Measurements from ENCODE around the gene SH3TC1. TPM values are rescaled to one million over a fixed set of nuclear protein-coding genes. Genes with fewer than 3 reads are reported as not detected.
A peak's percentile ranks its signal among the peaks of the same experiment; 100 is the strongest.

The SH3TC1 gene
- total and polyA plus RNA-seq, 9 donors: 6.8 to 21.3 (median 9.8) TPM

DNA sequence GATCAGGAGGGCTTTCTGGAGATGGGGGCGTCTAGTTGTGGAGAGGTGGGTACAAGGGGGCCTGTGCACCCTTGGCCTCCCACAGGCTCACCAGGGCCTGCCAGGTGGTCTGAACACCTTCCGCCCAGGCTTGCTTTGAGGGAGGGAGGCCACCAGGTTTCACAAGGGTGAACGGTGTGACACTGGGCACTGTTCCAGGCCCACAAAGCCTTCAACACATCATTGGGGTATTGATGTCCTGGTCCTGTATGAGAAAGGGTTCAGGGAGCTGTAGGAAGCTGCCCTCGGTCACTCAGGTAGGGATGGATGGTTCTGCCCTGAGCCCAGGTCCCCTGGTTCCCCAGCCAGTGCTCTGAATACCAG is 76.4 kb downstream of the SH3TC1 start:
- H3K9me3 ChIP-seq (replicated peaks; ENCODE audit: control insufficient read depth, low read depth, low read length): no peaks in the 10 kb centered on the region
- peak overlapping the region; percentile 72 for H3K27ac ChIP-seq (ENCODE audit: low read length)
- no peak for DNase-seq
- peaks cover 2% of the 10 kb centered on the region for H3K27me3 ChIP-seq (ENCODE audit: control insufficient read depth, insufficient read depth, low read length)
- WGBS (ENCODE audit: insufficient coverage): 69% methylated on average over 4 of the region's 4 CpGs
- H3K4me3 ChIP-seq (ENCODE audit: low read length): no peak overlapping the region
- H3K36me3 ChIP-seq (ENCODE audit: control insufficient read depth, insufficient read depth, low read length): peaks cover 6% of the 10 kb centered on the region
- H3K4me1 ChIP-seq (ENCODE audit: control insufficient read depth, insufficient read depth, low read length): peaks cover 95% of the 10 kb centered on the region

DNA sequence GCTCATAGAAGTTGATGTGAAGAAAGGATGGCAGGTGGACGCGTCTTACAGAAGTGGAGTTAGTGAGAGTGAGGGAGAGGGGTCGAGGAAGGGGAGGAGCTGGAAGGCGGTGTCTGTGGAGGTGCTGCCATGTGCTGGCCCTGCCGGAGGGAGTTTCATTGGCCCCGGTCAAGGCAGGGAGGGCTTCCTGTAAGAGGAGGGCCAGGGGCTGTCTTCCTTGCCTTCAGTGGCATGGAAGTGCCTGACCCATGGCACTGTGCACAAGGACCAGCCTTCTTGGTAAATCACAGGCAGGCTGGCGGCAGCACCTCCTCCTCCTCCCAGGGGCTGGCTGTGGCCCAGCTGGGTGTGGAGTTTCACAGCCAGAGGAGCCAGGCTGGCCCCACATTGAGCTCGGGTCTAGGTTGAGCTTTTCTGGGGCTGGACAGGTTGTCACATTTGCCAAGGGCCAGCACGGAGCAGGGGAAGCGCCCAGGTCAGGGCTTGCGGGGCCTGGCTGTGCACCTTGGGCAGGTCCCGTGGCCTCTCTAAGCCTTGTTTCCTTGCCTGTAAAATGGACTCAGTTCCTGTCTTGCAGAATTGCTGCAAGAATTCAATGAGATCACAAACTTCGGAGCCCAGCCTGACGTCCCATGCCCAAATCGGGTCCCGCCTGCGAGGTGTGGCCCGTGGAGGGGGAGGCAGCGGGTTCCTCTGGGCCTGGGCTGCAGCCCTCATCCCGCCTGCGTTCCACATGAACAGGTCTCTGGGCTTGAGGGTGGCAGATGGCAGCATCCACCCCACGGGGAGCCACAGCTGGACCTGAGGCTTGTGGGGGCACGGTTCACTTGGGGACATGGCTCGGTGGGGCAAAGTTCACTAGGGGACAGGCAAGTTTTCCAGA is 77.5 kb downstream of the SH3TC1 start:
- no peaks in the 10 kb centered on the region for H3K27me3 ChIP-seq (ENCODE audit: control insufficient read depth, insufficient read depth, low read length)
- peaks cover 96% of the 10 kb centered on the region for H3K4me1 ChIP-seq (ENCODE audit: control insufficient read depth, insufficient read depth, low read length)
- no peaks in the 10 kb centered on the region for H3K9me3 ChIP-seq (replicated peaks; ENCODE audit: control insufficient read depth, low read depth, low read length)
- no peak overlapping the region for H3K4me3 ChIP-seq (ENCODE audit: low read length)
- no peak overlapping the region for H3K27ac ChIP-seq (ENCODE audit: low read length)
- peaks cover 5% of the 10 kb centered on the region for H3K36me3 ChIP-seq (ENCODE audit: control insufficient read depth, insufficient read depth, low read length)
- peak; percentile 55 for DNase-seq
- WGBS (ENCODE audit: insufficient coverage): 67% methylated on average over 24 of the region's 24 CpGs

GRCh38 chr4:8277356-8278008 is 78.4 kb downstream of the SH3TC1 start:
- no peak overlapping the region for H3K4me3 ChIP-seq (ENCODE audit: low read length)
- 92% methylated on average over 8 of the region's 11 CpGs for WGBS (ENCODE audit: insufficient coverage)
- H3K9me3 ChIP-seq (replicated peaks; ENCODE audit: control insufficient read depth, low read depth, low read length): no peaks in the 10 kb centered on the region
- H3K27me3 ChIP-seq (ENCODE audit: control insufficient read depth, insufficient read depth, low read length): no peaks in the 10 kb centered on the region
- H3K4me1 ChIP-seq (ENCODE audit: control insufficient read depth, insufficient read depth, low read length): peaks cover 96% of the 10 kb centered on the region
- DNase-seq: no peak
- peaks cover 4% of the 10 kb centered on the region for H3K36me3 ChIP-seq (ENCODE audit: control insufficient read depth, insufficient read depth, low read length)
- no peak overlapping the region for H3K27ac ChIP-seq (ENCODE audit: low read length)

DNA sequence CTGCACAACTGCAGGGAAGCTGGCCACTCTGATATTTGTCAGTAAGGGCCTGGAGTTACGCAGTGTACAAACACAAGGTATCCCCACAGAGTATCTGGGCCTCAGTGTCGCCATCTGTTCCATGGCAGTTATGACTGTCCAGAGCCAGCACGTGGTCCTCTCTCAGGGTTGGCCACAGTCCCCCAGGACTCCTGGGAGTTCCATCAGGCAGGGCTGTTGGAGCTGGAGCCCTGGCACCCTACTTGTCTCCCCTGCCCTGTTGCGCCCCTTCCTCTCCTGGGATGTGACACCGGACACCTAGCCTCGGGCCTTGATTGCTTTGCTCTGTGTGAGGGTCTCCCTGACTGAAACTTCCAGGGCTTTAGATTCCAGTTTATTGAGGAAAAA is 78.9 kb downstream of the SH3TC1 start:
- Histone ChIP-seq H3K36me3 (ENCODE audit: control insufficient read depth, insufficient read depth, low read length) (peaks cover 4% of the 10 kb centered on the region), H3K4me1 (ENCODE audit: control insufficient read depth, insufficient read depth, low read length) (peaks cover 96% of the 10 kb centered on the region), H3K4me3 (ENCODE audit: low read length) (no peak overlapping the region), H3K9me3 (replicated peaks; ENCODE audit: control insufficient read depth, low read depth, low read length) (no peaks in the 10 kb centered on the region), H3K27ac (ENCODE audit: low read length) (peak overlapping the region; percentile 45), H3K27me3 (ENCODE audit: control insufficient read depth, insufficient read depth, low read length) (no peaks in the 10 kb centered on the region)
- 64% methylated on average over 3 of the region's 6 CpGs for WGBS (ENCODE audit: insufficient coverage)
- DNase-seq: no peak

DNA sequence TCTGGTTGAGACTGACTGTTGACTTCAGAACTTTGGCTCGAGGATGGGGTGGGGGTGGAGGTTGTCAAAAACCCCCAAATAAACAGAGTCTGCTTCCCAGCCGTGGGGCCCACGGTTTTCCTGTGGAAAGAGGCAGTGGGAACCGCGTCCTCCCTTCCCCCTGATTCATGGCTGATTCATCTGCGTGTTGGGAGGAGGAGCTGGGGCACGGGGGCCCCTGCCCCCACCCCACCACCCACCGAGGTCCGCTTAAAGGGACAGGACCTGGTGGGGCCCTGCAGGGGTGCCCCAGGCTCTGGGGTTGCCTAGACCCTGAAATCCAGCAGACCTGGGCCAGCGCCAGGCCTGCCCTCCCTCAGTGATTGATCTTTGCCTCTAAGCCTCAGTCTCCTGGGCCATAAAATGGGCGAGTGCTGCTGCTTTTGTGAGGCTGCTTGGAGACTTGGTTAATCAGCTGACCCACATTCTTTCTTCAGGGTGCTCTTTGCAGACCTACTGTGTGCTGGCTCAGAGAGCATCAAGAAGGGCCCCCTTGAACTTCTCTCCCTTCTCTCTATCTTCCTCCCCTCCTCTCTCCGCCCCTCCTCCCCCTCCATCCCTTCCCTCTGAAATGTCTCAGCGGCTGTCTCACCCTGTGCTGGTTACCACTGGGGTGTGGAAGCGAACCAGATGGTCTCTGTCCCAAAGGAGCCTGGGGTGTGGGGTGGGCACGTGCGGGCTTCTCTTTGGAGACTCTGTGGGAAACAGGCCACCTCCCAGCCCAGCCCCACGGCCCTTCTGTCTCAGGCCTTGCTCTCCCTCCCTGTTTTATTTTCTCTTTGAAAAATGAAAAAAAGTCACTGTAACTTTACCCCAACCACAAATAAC is 79.6 kb downstream of the SH3TC1 start:
- Histone ChIP-seq H3K4me1 (ENCODE audit: control insufficient read depth, insufficient read depth, low read length) (peaks cover 92% of the 10 kb centered on the region), H3K9me3 (replicated peaks; ENCODE audit: control insufficient read depth, low read depth, low read length) (no peaks in the 10 kb centered on the region), H3K4me3 (ENCODE audit: low read length) (no peak overlapping the region), H3K27me3 (ENCODE audit: control insufficient read depth, insufficient read depth, low read length) (no peaks in the 10 kb centered on the region), H3K36me3 (ENCODE audit: control insufficient read depth, insufficient read depth, low read length) (peaks cover 4% of the 10 kb centered on the region), H3K27ac (ENCODE audit: low read length) (no peak overlapping the region)
- 80% methylated on average over 1 of the region's 17 CpGs for WGBS (ENCODE audit: insufficient coverage)
- peak; percentile 93 for DNase-seq

DNA sequence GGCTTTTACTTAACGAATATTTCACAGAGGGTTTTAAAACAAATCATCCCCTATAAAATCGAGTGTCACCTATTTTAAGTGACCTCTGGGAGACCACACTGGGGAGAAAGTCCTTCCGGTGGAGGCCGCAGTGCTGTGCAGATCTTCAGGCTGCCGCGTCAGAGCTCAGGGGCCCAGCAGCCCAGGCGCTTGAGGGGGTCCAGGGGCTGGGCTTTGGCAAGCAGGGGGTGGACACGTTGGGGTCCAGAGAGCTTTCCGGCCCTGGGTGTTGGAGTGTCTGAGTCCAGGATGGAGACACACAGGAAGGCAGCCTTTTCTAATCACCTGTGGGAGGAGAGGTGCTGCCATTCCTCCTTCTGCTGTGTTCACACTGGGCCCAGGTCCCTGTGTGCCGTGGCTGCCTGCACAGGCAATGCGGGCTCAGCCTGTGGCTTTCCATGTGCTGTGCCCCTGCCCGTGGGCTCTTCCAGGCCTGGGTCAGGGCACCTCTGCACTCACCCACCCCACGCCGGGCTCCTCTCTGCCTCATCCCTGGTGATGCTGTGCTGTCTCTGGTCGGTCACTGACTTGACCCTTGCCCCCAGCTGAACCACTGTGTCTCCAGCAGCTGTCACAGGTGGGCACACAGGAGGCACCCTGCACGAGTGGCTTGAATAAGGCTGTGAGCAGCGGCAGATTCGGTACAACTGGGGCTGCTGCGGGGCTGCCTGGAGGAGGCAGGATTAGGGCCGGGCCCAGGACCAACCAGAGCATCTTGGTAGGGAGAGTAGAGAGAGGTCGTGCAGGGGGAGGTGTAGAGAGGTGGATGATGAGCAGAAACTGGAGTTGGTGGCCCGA is 80.4 kb downstream of the SH3TC1 start:
- 71% methylated on average over 19 of the region's 22 CpGs for WGBS (ENCODE audit: insufficient coverage)
- Histone ChIP-seq H3K4me3 (ENCODE audit: low read length) (no peak overlapping the region), H3K4me1 (ENCODE audit: control insufficient read depth, insufficient read depth, low read length) (peaks cover 86% of the 10 kb centered on the region), H3K9me3 (replicated peaks; ENCODE audit: control insufficient read depth, low read depth, low read length) (no peaks in the 10 kb centered on the region), H3K36me3 (ENCODE audit: control insufficient read depth, insufficient read depth, low read length) (no peaks in the 10 kb centered on the region), H3K27me3 (ENCODE audit: control insufficient read depth, insufficient read depth, low read length) (no peaks in the 10 kb centered on the region), H3K27ac (ENCODE audit: low read length) (no peak overlapping the region)
- DNase-seq: no peak

DNA sequence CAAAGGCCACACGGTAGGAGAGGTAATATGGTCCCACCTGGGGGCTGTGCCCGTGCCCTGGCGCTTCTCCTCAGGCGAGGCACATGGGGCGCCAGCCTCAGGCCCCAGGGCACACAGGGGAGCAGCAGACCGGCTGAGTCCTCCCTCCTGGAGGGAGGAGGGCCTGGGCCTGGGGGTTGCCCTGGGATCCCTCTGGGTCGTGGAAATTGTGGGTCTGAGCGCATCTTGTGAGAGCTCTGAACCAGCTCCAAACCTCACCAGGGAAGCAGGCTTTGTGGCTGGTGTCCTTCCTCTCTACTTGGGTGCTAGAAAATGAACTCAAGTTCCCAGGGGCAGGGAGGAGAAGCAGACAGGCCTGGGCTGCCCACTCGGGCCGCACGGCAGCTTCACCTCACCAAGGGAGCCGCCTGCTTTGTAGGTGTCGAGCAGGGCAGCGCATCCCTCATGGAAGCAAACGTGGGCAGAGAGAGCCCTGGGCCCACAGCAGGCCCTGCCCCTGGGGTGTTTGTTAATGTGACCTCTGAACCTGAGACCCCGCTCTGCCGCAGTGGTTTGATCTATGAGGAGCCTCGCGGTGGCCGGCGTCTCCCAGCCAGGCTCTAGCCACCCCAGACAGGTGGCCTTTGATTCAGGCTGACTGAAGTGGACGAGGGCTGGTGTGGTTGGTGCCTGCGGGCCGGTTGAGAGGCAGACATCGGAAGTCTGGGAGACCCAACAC is 81.2 kb downstream of the SH3TC1 start:
- 95% methylated on average over 15 of the region's 25 CpGs for WGBS (ENCODE audit: insufficient coverage)
- Histone ChIP-seq H3K27me3 (ENCODE audit: control insufficient read depth, insufficient read depth, low read length) (no peaks in the 10 kb centered on the region), H3K36me3 (ENCODE audit: control insufficient read depth, insufficient read depth, low read length) (no peaks in the 10 kb centered on the region), H3K4me3 (ENCODE audit: low read length) (no peak overlapping the region), H3K9me3 (replicated peaks; ENCODE audit: control insufficient read depth, low read depth, low read length) (no peaks in the 10 kb centered on the region), H3K27ac (ENCODE audit: low read length) (no peak overlapping the region), H3K4me1 (ENCODE audit: control insufficient read depth, insufficient read depth, low read length) (peaks cover 79% of the 10 kb centered on the region)
- no peak for DNase-seq

DNA sequence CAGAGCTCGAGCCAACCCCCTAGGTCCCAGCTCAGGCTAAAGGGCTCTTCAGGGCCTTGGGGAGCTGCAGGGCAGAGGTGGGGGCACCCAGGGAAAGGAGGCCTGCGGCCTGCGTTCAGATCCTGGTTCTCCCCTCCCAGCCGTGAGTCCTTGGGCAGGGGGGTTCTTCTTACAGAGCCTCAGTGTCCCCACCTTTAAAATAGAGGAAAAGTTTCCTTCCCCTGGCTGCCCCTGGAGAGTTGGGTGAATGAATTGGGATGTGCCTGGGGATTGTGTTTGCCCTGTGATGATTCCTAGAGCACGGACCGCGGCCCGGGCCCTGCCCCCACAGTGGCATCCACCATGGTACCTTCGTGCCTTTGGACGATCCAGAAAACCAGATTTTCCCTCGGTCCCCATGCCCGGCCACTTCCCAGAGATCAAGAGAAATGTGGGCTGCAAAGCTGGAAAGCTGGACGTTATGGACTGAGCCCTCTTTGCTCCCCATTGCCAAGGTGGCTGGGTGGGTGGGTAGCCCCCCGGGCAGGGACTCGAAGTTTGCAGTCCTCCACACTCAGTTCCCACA is 81.9 kb downstream of the SH3TC1 start:
- DNase-seq: no peak
- Histone ChIP-seq H3K36me3 (ENCODE audit: control insufficient read depth, insufficient read depth, low read length) (peaks cover 2% of the 10 kb centered on the region), H3K27me3 (ENCODE audit: control insufficient read depth, insufficient read depth, low read length) (no peaks in the 10 kb centered on the region), H3K4me3 (ENCODE audit: low read length) (no peak overlapping the region), H3K4me1 (ENCODE audit: control insufficient read depth, insufficient read depth, low read length) (peaks cover 73% of the 10 kb centered on the region), H3K9me3 (replicated peaks; ENCODE audit: control insufficient read depth, low read depth, low read length) (no peaks in the 10 kb centered on the region), H3K27ac (ENCODE audit: low read length) (peak overlapping the region; percentile 20)
- 78% methylated on average over 10 of the region's 15 CpGs for WGBS (ENCODE audit: insufficient coverage)

All from muscle of leg (tissue), 11 donors.